ENCODE measurements around the gene SPECC1. TPM values are rescaled to one million over a fixed set of nuclear protein-coding genes. Genes with fewer than 3 reads are reported as not detected.

Gene SPECC1
- total RNA-seq, 1 donor from 2014 or later: 93.1 TPM

DNA sequence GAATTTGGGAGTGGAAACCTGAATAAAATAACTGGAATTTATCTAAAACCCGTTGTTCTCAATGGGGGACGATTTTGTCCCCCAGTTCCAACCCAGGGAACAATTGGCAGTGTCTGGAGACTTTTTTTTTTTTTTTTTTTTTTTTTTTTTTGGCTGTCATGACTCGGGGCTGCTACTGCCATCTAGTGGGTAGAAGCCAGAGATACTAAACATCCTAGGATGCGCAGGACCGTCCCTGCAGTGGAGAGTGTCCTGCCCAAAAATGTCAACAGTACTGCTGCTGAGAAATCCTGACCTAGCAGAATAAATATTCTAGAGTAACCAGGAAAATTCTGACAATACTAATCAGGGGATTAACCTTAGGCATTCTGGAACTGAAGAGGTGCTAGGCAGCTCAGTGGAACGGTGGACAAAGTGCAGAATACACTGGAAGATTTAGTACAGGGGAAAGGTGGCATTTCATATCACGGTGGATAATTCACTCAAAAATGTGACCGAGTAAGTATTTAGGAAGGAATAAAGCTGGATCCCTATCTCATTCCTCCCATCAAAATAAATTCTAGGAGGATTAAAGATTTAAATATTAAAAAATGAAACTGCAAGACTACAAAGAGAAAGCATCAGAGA, 107.6 kb downstream of the SPECC1 start:
- no peaks in the 10 kb centered on the region for H3K9me3 Mint-ChIP-seq
- no peak for TF ChIP-seq EZH2phosphoT487 (IDR thresholded peaks at IDR 0.05)
- TF ChIP-seq, protein P1, sequence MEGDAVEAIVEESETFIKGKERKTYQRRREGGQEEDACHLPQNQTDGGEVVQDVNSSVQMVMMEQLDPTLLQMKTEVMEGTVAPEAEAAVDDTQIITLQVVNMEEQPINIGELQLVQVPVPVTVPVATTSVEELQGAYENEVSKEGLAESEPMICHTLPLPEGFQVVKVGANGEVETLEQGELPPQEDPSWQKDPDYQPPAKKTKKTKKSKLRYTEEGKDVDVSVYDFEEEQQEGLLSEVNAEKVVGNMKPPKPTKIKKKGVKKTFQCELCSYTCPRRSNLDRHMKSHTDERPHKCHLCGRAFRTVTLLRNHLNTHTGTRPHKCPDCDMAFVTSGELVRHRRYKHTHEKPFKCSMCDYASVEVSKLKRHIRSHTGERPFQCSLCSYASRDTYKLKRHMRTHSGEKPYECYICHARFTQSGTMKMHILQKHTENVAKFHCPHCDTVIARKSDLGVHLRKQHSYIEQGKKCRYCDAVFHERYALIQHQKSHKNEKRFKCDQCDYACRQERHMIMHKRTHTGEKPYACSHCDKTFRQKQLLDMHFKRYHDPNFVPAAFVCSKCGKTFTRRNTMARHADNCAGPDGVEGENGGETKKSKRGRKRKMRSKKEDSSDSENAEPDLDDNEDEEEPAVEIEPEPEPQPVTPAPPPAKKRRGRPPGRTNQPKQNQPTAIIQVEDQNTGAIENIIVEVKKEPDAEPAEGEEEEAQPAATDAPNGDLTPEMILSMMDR (IDR thresholded peaks at IDR 0.05): peak; percentile 70
- no peak overlapping the region for H3K4me3 Mint-ChIP-seq

DNA sequence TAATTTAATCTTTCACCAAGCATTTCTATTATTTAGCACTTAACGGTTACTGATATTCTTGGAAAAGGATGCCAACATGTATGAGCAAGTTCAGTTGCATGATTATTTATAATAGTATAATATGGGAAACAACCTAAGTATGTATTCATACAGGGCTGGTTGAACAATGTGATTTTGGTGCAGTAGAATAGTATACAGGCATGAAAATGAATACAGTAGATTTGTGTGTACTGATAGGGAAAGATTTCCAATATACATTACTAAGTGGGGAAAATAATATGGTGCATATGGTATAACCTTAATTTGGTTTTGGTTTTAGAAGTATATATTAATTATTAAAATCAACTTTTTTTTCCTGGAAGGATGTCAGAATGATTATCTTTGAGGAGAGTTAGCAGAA, 109.1 kb downstream of the SPECC1 start:
- no peaks in the 10 kb centered on the region for H3K79me2 ChIP-seq (ENCODE audit: low read depth)
- peaks cover 6% of the 10 kb centered on the region for H3K4me1 Mint-ChIP-seq
- H3K27ac ChIP-seq: no peak overlapping the region
- no peaks in the 10 kb centered on the region for H3F3A ChIP-seq (ENCODE audit: low read depth)
- no peaks in the 10 kb centered on the region for H3K36me3 Mint-ChIP-seq
- H3K9ac ChIP-seq: no peak overlapping the region
- no peaks in the 10 kb centered on the region for H3K9me3 ChIP-seq (ENCODE audit: low read depth)
- no peak overlapping the region for H3K4me3 Mint-ChIP-seq
- H3K9me3 Mint-ChIP-seq: no peaks in the 10 kb centered on the region
- no peaks in the 10 kb centered on the region for H3K27me3 ChIP-seq
- no peaks in the 10 kb centered on the region for H4K20me1 ChIP-seq (ENCODE audit: low read depth)
- H3K4me1 ChIP-seq: no peaks in the 10 kb centered on the region
- H3K27me3 Mint-ChIP-seq (ENCODE audit: insufficient read depth, low read depth): peaks cover 3% of the 10 kb centered on the region
- H3K4me2 ChIP-seq: no peak overlapping the region
- no peaks in the 10 kb centered on the region for H3K36me3 ChIP-seq
- H2AFZ ChIP-seq (replicated peaks): no peak overlapping the region
- H3K4me3 ChIP-seq: no peak overlapping the region
- no peak for DNase-seq (ENCODE audit: low spot score)
- H3K27ac Mint-ChIP-seq: no peak overlapping the region
- TF ChIP-seq EZH2phosphoT487 (IDR thresholded peaks at IDR 0.05): no peak
- TF ChIP-seq EZH2 (IDR thresholded peaks at IDR 0.05): no peak
- TF ChIP-seq, protein P1 (IDR thresholded peaks at IDR 0.05): no peak

More for the DNA sequence above, 107.6 kb downstream of the SPECC1 start:
- Histone ChIP-seq H3K4me1 (no peaks in the 10 kb centered on the region), H4K20me1 (ENCODE audit: low read depth) (no peaks in the 10 kb centered on the region), H3K9me3 (ENCODE audit: low read depth) (no peaks in the 10 kb centered on the region), H3K36me3 (no peaks in the 10 kb centered on the region), H2AFZ (replicated peaks) (peak overlapping the region; percentile 41), H3K4me2 (no peak overlapping the region), H3K27me3 (no peaks in the 10 kb centered on the region), H3K79me2 (ENCODE audit: low read depth) (no peaks in the 10 kb centered on the region), H3K27ac (no peak overlapping the region), H3K9ac (no peak overlapping the region), H3K4me3 (no peak overlapping the region), H3F3A (ENCODE audit: low read depth) (no peaks in the 10 kb centered on the region)
- H3K27me3 Mint-ChIP-seq (ENCODE audit: insufficient read depth, low read depth): no peaks in the 10 kb centered on the region
- no peaks in the 10 kb centered on the region for H3K36me3 Mint-ChIP-seq
- no peak overlapping the region for H3K27ac Mint-ChIP-seq
- peak; percentile 85 for DNase-seq (ENCODE audit: low spot score)
- peaks cover 4% of the 10 kb centered on the region for H3K4me1 Mint-ChIP-seq

DNA sequence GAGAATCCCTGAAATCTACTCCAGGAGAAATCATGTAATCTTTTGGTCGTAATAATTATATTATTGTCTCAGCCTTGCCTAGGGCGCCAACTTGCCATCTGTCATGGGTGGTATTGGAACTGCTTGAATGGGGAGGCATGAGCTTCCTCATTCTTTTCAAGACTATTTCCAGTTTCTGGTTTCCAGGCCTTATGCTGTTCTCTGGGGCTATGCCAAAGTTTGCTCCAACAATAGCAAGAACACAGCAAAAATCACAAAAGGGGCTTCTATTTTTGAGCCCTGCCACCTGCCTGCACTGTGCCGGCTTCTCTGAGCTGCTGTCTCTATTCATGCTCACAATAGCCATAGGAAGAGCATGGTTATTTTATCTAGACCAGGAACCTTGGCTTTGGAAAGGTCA, 111.7 kb downstream of the SPECC1 start:
- no peaks in the 10 kb centered on the region for H3K36me3 ChIP-seq

More for the DNA sequence above, 111.7 kb downstream of the SPECC1 start:
- Mint-ChIP-seq H3K27me3 (ENCODE audit: insufficient read depth, low read depth) (peaks cover 7% of the 10 kb centered on the region), H3K4me3 (no peak overlapping the region), H3K27ac (no peak overlapping the region), H3K36me3 (no peaks in the 10 kb centered on the region), H3K9me3 (no peaks in the 10 kb centered on the region), H3K4me1 (peaks cover 6% of the 10 kb centered on the region)
- no peak overlapping the region for H3K27ac ChIP-seq
- no peak overlapping the region for H3K9ac ChIP-seq
- TF ChIP-seq EZH2phosphoT487 (IDR thresholded peaks at IDR 0.05) (no peak), EZH2 (IDR thresholded peaks at IDR 0.05) (no peak)
- TF ChIP-seq, protein P1 (IDR thresholded peaks at IDR 0.05): no peak
- H3K27me3 ChIP-seq: no peaks in the 10 kb centered on the region
- no peak overlapping the region for H2AFZ ChIP-seq (replicated peaks)
- H3K79me2 ChIP-seq (ENCODE audit: low read depth): no peaks in the 10 kb centered on the region
- H3K4me2 ChIP-seq: no peak overlapping the region
- H3K4me3 ChIP-seq: no peak overlapping the region
- DNase-seq (ENCODE audit: low spot score): no peak
- H3F3A ChIP-seq (ENCODE audit: low read depth): no peaks in the 10 kb centered on the region
- H3K9me3 ChIP-seq (ENCODE audit: low read depth): no peaks in the 10 kb centered on the region
- no peaks in the 10 kb centered on the region for H3K4me1 ChIP-seq
- no peaks in the 10 kb centered on the region for H4K20me1 ChIP-seq (ENCODE audit: low read depth)
